Gastroesophageal sphincter (tissue), 4 donors: ENCODE measurements around the gene MXRA8. TPM values are rescaled to one million over a fixed set of nuclear protein-coding genes. Genes with fewer than 3 reads are reported as not detected.
A peak's percentile ranks its signal among the peaks of the same experiment; 100 is the strongest.

Experiments used
- ATAC-seq: fragments of 150-250 bp; one replicate; pipeline ENCODE4 v1.9.1; 2016; ENCODE audit warnings: mild to moderate bottlenecking, moderate library complexity
- H3K27ac ChIP-seq, 4 donors: fragments of 200-600 bp; sonication (generic) in 3 of 4; 1 replicate in 3 of 4; 2 replicates in 1 of 4; pipeline ENCODE4 v1.5.1; 2016 to 2019
- H3K27me3 ChIP-seq: fragments of 200-600 bp; sonication (generic); one replicate; pipeline ENCODE4 v1.5.1; 2019
- H3K36me3 ChIP-seq, 2 donors: fragments of 200-600 bp; sonication (generic); one replicate each; pipeline ENCODE4 v1.5.1; 2019; ENCODE audit warnings: control low read depth in 1 of 2
- H3K4me1 ChIP-seq, 3 donors: fragments of 200-600 bp; sonication (generic); 1 replicate in 2 of 3; 2 replicates in 1 of 3; pipeline ENCODE4 v1.5.1; 2016 to 2019; ENCODE audit warnings: control low read depth in 2 of 3
- H3K4me3 ChIP-seq, 2 donors: fragments of 200-600 bp; sonication (generic); one replicate each; pipeline ENCODE4 v1.5.1; 2019; ENCODE audit warnings: mild to moderate bottlenecking in 1 of 2, moderate library complexity in 1 of 2
- H3K9me3 ChIP-seq, 3 donors: fragments of 200-600 bp; sonication (generic); one replicate each; pipeline ENCODE4 v1.5.1; 2017 to 2019; ENCODE audit warnings: control low read depth in 2 of 3
- CTCF ChIP-seq, 4 experiments: fragments of 200-600 bp in 2 of 4; fragments of 450-650 bp in 2 of 4; sonication (generic) in 1 of 4; IDR thresholded peaks; one replicate each; pipeline ENCODE4 v1.5.1; 2017 to 2019; ENCODE audit warnings: antibody characterized with exemption in 4 of 4, mild to moderate bottlenecking in 2 of 4, moderate library complexity in 2 of 4
- EP300 ChIP-seq: sonication (generic); formaldehyde crosslinking; IDR thresholded peaks from one replicate; pipeline ENCODE4 v1.6.1; 2017; ENCODE audit warnings: antibody characterized with exemption, mild to moderate bottlenecking
- POLR2A ChIP-seq, 2 donors: fragments of 450-650 bp; IDR thresholded peaks; one replicate each; pipeline ENCODE4 v1.6.1; 2017; ENCODE audit warnings: antibody characterized with exemption in 2 of 2, mild to moderate bottlenecking in 2 of 2, moderate library complexity in 1 of 2
- POLR2AphosphoS5 ChIP-seq: sonication (generic); formaldehyde crosslinking; IDR thresholded peaks from one replicate; pipeline ENCODE4 v1.6.1; 2017; ENCODE audit warnings: antibody characterized with exemption
- WGBS, 2 donors: methylation state at CpG; one replicate each; pipeline ENCODE4 v1.1.5; 2018; ENCODE audit warnings: low coverage in 1 of 2; 5-methylcytosine and 5-hydroxymethylcytosine counted together
- total RNA-seq, 4 donors: library from RNA; depleted of rRNA; stranded (reverse); fragments of >200 nt; gene quantifications; one replicate each; pipeline ENCODE4 v1.1.0, GENCODE V29; 2016

Gene MXRA8
- total RNA-seq, 4 donors from 2014 or later, result 69.8 to 105 (median 85.4) TPM

- Histone ChIP-seq H3K36me3 (peaks cover 0 to 54% of the 10 kb centered on the region in 2 donors), H3K4me1 (peaks cover 2 to 53% (median 26%) of the 10 kb centered on the region in 3 donors), H3K27me3 (no peaks in the 10 kb centered on the region), H3K4me3 (no peak overlapping the region), H3K9me3 (no peaks in the 10 kb centered on the region), H3K27ac (peak overlapping the region in 3 of 4 donors; percentile 93 to 97 (median 95))
- ATAC-seq, result no peak
- WGBS, 2 donors, result no CpG with 5 or more reads among the region's 3 CpGs
- TF ChIP-seq POLR2A (IDR thresholded peaks at IDR 0.05) (no peak), CTCF (IDR thresholded peaks at IDR 0.05) (no peak), EP300 (no peak), POLR2AphosphoS5 (no peak)
Observed at GRCh38 chr1:1310109-1310385, 48.3 kb downstream of the MXRA8 start.

GRCh38 chr1:1309251-1310108 lies 48.9 kb downstream of the MXRA8 start:
- Histone ChIP-seq H3K4me1 (peaks cover 2 to 54% (median 31%) of the 10 kb centered on the region in 3 donors), H3K27ac (peak overlapping the region; percentile 93 to 97 (median 95)), H3K9me3 (no peaks in the 10 kb centered on the region), H3K27me3 (no peaks in the 10 kb centered on the region), H3K4me3 (peak overlapping the region; percentile 92 to 95), H3K36me3 (peaks cover 0 to 48% of the 10 kb centered on the region in 2 donors)
- TF ChIP-seq EP300 (no peak), POLR2A (IDR thresholded peaks at IDR 0.05) (no peak), CTCF (IDR thresholded peaks at IDR 0.05) (no peak), POLR2AphosphoS5 (no peak)
- ATAC-seq, result no peak
- 0 to 57% methylated on average over 1 to 12 of the region's 57 CpGs for WGBS, 2 donors

GRCh38 chr1:1308756-1309250 lies 49.6 kb downstream of the MXRA8 start:
- Histone ChIP-seq H3K4me1 (peaks cover 2 to 61% (median 38%) of the 10 kb centered on the region in 3 donors), H3K36me3 (peaks cover 0 to 41% of the 10 kb centered on the region in 2 donors), H3K9me3 (no peaks in the 10 kb centered on the region), H3K4me3 (peak overlapping the region; percentile 92 to 95), H3K27me3 (no peaks in the 10 kb centered on the region), H3K27ac (peak overlapping the region; percentile 93 to 97 (median 95))
- WGBS, 2 donors, result no CpG with 5 or more reads among the region's 66 CpGs
- ATAC-seq, result no peak
- TF ChIP-seq POLR2A (IDR thresholded peaks at IDR 0.05), result no peak
- no peak for TF ChIP-seq POLR2AphosphoS5
- no peak for TF ChIP-seq EP300
- TF ChIP-seq CTCF (IDR thresholded peaks at IDR 0.05), result no peak

- Histone ChIP-seq H3K4me3 (peak within 1 kb of the TSS; percentile 92 to 95), H3K36me3 (peaks cover 0 to 35% of the 10 kb centered on the region in 2 donors), H3K27ac (peak within 1 kb of the TSS; percentile 93 to 97 (median 95)), H3K9me3 (no peaks in the 10 kb centered on the region), H3K27me3 (no peaks in the 10 kb centered on the region), H3K4me1 (peaks cover 2 to 67% (median 42%) of the 10 kb centered on the region in 3 donors)
- WGBS, 2 donors, result no CpG with 5 or more reads among the region's 131 CpGs
- ATAC-seq, result peak; percentile 73
- TF ChIP-seq CTCF (IDR thresholded peaks at IDR 0.05) (peak in 2 of 4 experiments; percentile 33 to 41), POLR2A (IDR thresholded peaks at IDR 0.05) (peak in 1 of 2 donors; percentile 32), POLR2AphosphoS5 (peak; percentile 68), EP300 (no peak)
Observed at GRCh38 chr1:1307923-1308755, 50.2 kb downstream of the MXRA8 start, which contains the start of the genes ACAP3 and PUSL1. TSS of gene ACAP3 (minus strand) at chr1:1307930. CDS start at chr1:1307815, 115 bp downstream. TSS of gene PUSL1 (plus strand) at chr1:1308597. CDS start at chr1:1308644, 47 bp downstream.
